GM13977 (cell line): ENCODE measurements around the gene SH3BP4.

Experiments used
- DNase-seq: peaks from one replicate; pipeline ENCODE4 v3.0.0; 2012; ENCODE audit warnings: low spot score
- CTCF ChIP-seq: IDR thresholded peaks from 2 replicates; pipeline ENCODE4 v1.5.1; 2012; ENCODE audit warnings: mild to moderate bottlenecking, control low read depth; ENCODE audit not compliant: insufficient read depth; ENCODE audit errors: extremely low read depth, missing control alignments
- in situ Hi-C: fragments of 300-500 bp; cut with MboI; formaldehyde crosslinking; loops from one replicate; pipeline ENCODE4 v1.12.0; 2022; ENCODE audit warnings: low sequenced_read_pairs, low pct_unique_long_range_greater_than_20kb, mixed read lengths, inconsistent platforms; ENCODE audit not compliant: unreplicated experiment

The SH3BP4 gene

GRCh38 chr2:235024191-235024860 lies 72.5 kb downstream of the SH3BP4 start:
- no peak for TF ChIP-seq CTCF
- DNase-seq, result no peak
- in situ Hi-C loops, result no loop called here

DNA sequence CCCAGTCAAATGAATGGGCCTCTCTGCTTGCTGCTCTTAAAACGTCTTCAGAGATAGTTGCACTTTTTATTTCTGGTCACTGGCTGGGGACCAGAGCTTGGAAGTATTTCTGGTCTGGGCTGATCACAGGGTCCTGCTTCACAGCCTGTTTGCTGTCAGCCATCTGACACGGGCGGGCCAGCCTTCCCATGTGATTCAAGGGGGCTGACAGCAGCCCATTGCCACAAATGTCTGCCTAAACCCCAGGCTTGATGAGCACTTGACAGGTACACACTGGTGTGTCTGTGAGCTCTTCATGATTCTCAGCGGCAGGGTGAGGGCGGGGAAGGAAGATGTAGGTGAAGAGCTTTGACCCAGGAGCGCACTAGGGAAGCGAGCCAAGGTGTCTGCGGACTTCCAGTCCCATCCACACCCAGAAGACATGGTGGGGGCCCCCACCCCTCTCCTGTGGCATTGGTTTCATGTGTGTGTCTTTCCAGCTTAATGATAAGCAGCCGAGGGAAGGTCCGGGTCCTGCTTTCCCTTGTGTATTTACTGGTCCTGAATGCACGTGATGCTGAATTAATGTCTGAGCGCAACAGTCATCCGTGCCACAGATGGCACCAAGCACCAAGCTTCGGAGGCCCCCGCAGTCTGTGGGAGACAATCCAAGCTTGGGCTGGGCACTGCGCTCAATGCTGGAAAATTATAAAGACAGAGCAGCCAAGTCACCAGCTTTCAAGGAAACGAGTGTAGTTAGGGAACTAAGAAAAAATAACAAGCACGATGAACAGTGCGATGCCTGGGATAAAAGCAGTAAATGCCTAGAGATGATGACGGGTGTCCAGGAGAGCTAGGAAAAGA lies 73.3 kb downstream of the SH3BP4 start:
- in situ Hi-C loops, result no loop called here
- no peak for TF ChIP-seq CTCF
- no peak for DNase-seq

DNA sequence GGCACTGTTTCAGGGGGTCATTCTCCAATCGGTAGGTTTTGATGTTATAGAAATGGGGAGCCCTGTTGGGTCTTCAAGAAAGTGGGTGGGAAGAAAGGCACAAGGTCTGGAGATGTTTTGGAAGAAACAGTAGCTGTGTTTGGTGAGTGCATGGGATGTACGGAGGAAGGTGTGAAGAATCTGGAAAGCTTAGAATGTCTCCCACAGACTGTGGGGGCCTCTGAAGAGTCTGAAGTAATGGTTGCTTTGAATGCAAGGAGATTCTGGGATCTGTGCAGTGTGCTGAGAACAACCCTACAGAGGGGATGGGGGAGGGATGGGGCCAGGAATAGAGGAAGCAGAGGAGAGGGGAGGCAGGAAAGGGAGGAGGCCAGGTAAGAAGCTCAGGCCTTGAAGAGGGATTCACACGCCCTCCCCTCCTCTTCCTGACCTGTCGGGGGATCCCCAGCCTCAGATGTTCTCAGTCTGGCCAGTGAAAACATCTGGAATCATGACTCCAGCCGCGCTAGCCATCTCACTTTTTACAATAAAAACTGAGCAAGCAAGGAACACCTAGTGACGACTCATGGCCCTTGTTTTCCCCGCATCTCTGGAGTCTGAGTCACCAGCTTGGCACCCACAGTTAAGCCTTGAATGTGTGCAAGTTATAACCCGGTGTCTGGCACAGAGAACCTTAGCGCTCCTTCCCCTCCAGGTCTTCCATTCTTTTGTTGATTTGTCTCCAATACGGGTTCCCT lies 74.2 kb downstream of the SH3BP4 start:
- TF ChIP-seq CTCF, result no peak
- no peak for DNase-seq
- in situ Hi-C loops, result no loop called here

GRCh38 chr2:235026649-235027557 lies 75.1 kb downstream of the SH3BP4 start:
- in situ Hi-C loops, result no loop called here
- no peak for DNase-seq
- no peak for TF ChIP-seq CTCF

GRCh38 chr2:235027558-235028214 lies 75.9 kb downstream of the SH3BP4 start:
- no peak for TF ChIP-seq CTCF
- DNase-seq, result no peak
- in situ Hi-C loops, result no loop called here
